ENCODE data around the gene IQCK. TPM values are rescaled to one million over a fixed set of nuclear protein-coding genes. Genes with fewer than 3 reads are reported as not detected.
"Not testable (repeated sequence)": the region's sequence is repeated elsewhere in the genome, so short reads cannot be mapped to it uniquely, and the experiment has no call there.

Gene IQCK, protein sequence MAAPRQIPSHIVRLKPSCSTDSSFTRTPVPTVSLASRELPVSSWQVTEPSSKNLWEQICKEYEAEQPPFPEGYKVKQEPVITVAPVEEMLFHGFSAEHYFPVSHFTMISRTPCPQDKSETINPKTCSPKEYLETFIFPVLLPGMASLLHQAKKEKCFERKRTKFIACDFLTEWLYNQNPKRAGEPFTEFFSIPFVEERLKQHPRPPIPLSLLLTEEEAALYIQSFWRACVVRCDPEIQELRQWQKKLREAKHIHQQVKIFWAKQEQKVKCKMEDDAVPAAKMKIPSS
- 0.89 and 1.0 TPM in 2 replicates for total RNA-seq

GRCh38 chr16:19717741-19718623 is at the start of gene IQCK, which contains the start of gene KNOP1:
TSS of gene IQCK (plus strand) at chr16:19718271. CDS start at chr16:19718307, 36 bp downstream.
TSS of gene KNOP1 (minus strand) at chr16:19718227. CDS start at chr16:19715035, 3,192 bp downstream.
- DNase-seq (ENCODE audit: low spot score): peak; percentile 85
- intact Hi-C loops (cut with micrococcal nuclease): loop anchor here (1.0 to 5.0 kb wide), 2 partner anchors 163 to 169 kb away; partner anchors contain the start of gene VPS35L
- Mint-ChIP-seq H3K4me3 (ENCODE audit: low read depth) (peak within 1 kb of the TSS; percentile 93), H3K36me3 (ENCODE audit: low read depth) (peaks cover 24% of the 10 kb centered on the region), H3K27me3 (ENCODE audit: low read depth) (no peaks in the 10 kb centered on the region), H3K9me3 (no peaks in the 10 kb centered on the region), H3K27ac (peak within 1 kb of the TSS; percentile 83), H3K4me1 (ENCODE audit: low read depth) (peaks cover 10% of the 10 kb centered on the region)

DNA sequence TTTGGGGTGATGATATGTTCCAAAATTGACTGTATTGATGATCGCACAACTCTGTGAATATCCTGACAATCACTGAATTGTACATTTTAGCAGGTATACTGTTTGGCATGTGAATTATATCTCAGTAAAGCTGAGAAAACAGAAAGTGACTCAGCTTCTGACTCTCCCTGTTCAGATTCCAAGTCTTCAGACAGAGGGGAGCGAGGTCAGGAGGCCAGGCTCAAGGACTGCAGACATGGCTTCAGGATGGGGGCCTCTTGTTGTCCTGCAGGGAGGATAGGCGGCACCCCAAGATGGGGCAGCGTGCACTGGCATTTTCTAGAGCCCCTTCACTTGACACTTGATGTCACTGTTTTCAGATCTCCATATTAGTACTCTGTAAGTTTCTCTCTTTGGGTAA is 45.7 kb upstream of the IQCK start:
- peaks cover 21% of the 10 kb centered on the region for H3K36me3 Mint-ChIP-seq (ENCODE audit: low read depth)
- H3K4me3 Mint-ChIP-seq (ENCODE audit: low read depth): no peak overlapping the region
- intact Hi-C loops (cut with micrococcal nuclease): no loop called here
- H3K27ac Mint-ChIP-seq: no peak overlapping the region
- H3K27me3 Mint-ChIP-seq (ENCODE audit: low read depth): no peaks in the 10 kb centered on the region
- no peaks in the 10 kb centered on the region for H3K9me3 Mint-ChIP-seq
- H3K4me1 Mint-ChIP-seq (ENCODE audit: low read depth): no peaks in the 10 kb centered on the region
- DNase-seq (ENCODE audit: low spot score): no peak

DNA sequence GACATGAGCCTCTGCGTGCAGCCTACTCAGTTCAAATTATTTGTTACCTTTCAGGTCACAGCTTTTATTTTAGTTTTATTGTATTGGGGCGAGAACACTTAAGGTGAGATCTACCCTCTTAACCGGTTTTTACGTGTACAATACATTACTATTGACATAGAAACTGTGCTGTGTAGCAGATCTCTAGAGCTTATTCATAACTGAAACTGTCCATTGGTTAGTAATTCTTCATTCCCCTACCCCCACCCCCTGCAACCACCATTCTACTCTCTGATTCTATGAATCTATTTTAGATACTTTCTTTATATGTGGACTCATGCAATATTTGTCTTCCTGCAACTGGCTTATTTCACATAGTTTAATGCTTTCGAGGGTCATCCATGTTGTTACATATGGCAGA is 43.6 kb upstream of the IQCK start:
- Mint-ChIP-seq H3K4me3 (ENCODE audit: low read depth) (no peak overlapping the region), H3K4me1 (ENCODE audit: low read depth) (no peaks in the 10 kb centered on the region), H3K27ac (no peak overlapping the region), H3K27me3 (ENCODE audit: low read depth) (no peaks in the 10 kb centered on the region), H3K36me3 (ENCODE audit: low read depth) (peaks cover 13% of the 10 kb centered on the region), H3K9me3 (no peaks in the 10 kb centered on the region)
- DNase-seq (ENCODE audit: low spot score): no peak
- intact Hi-C loops (cut with micrococcal nuclease): no loop called here

- Mint-ChIP-seq H3K36me3 (ENCODE audit: low read depth) (peaks cover 19% of the 10 kb centered on the region), H3K9me3 (no peaks in the 10 kb centered on the region), H3K4me3 (ENCODE audit: low read depth) (no peak overlapping the region), H3K27me3 (ENCODE audit: low read depth) (no peaks in the 10 kb centered on the region), H3K4me1 (ENCODE audit: low read depth) (no peaks in the 10 kb centered on the region), H3K27ac (no peak overlapping the region)
- intact Hi-C loops (cut with micrococcal nuclease): no loop called here
- no peak for DNase-seq (ENCODE audit: low spot score)
These were observed 40.7 kb upstream of the IQCK start for GRCh38 chr16:19677402-19677801.

- Mint-ChIP-seq H3K36me3 (ENCODE audit: low read depth) (peaks cover 33% of the 10 kb centered on the region), H3K9me3 (no peaks in the 10 kb centered on the region), H3K4me1 (ENCODE audit: low read depth) (no peaks in the 10 kb centered on the region), H3K4me3 (ENCODE audit: low read depth) (no peak overlapping the region), H3K27ac (no peak overlapping the region), H3K27me3 (ENCODE audit: low read depth) (no peaks in the 10 kb centered on the region)
- DNase-seq (ENCODE audit: low spot score): no peak
- intact Hi-C loops (cut with micrococcal nuclease): no loop called here
These were observed 39.3 kb upstream of the IQCK start for GRCh38 chr16:19678804-19679203.

GRCh38 chr16:19679281-19679680 is 38.8 kb upstream of the IQCK start:
- H3K36me3 Mint-ChIP-seq (ENCODE audit: low read depth): peaks cover 34% of the 10 kb centered on the region
- intact Hi-C loops (cut with micrococcal nuclease); DNase-seq (ENCODE audit: low spot score); H3K4me1 Mint-ChIP-seq (ENCODE audit: low read depth); H3K4me3 Mint-ChIP-seq (ENCODE audit: low read depth); H3K27ac Mint-ChIP-seq; H3K9me3 Mint-ChIP-seq; H3K27me3 Mint-ChIP-seq (ENCODE audit: low read depth): not testable (repeated sequence)

DNA sequence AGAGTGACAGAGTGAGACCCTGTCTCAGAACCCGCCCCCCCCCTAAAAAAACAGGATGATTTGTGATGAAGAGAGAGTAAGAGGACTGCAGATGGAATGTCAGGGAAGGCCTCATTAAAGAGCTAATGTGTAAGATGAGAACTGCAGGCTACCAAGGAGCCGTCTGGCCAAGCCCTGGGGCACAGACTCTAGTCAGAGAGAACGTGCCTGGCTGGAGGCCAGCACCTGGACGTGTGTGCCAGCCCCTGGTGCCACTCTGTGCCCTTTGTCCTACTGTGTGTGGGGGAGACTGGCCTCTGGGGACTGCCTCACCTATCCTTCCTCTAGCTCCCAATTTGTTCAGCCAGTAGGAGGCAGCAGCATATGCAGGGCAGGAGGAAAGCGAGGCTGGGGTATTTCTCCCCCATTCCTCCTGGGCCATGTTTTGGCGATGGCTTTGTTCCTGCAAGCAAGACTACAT is 37.2 kb upstream of the IQCK start:
- Mint-ChIP-seq H3K9me3 (peaks cover 6% of the 10 kb centered on the region), H3K27ac (no peak overlapping the region), H3K4me1 (ENCODE audit: low read depth) (no peaks in the 10 kb centered on the region), H3K27me3 (ENCODE audit: low read depth) (no peaks in the 10 kb centered on the region), H3K4me3 (ENCODE audit: low read depth) (no peak overlapping the region), H3K36me3 (ENCODE audit: low read depth) (peaks cover 43% of the 10 kb centered on the region)
- DNase-seq (ENCODE audit: low spot score): no peak
- intact Hi-C loops (cut with micrococcal nuclease): no loop called here

GRCh38 chr16:19681637-19682036 is 36.4 kb upstream of the IQCK start:
- H3K27me3 Mint-ChIP-seq (ENCODE audit: low read depth): no peaks in the 10 kb centered on the region
- DNase-seq (ENCODE audit: low spot score): no peak
- no peak overlapping the region for H3K4me3 Mint-ChIP-seq (ENCODE audit: low read depth)
- peaks cover 43% of the 10 kb centered on the region for H3K36me3 Mint-ChIP-seq (ENCODE audit: low read depth)
- H3K4me1 Mint-ChIP-seq (ENCODE audit: low read depth): no peaks in the 10 kb centered on the region
- H3K27ac Mint-ChIP-seq: no peak overlapping the region
- H3K9me3 Mint-ChIP-seq: peaks cover 6% of the 10 kb centered on the region
- intact Hi-C loops (cut with micrococcal nuclease): no loop called here

DNA sequence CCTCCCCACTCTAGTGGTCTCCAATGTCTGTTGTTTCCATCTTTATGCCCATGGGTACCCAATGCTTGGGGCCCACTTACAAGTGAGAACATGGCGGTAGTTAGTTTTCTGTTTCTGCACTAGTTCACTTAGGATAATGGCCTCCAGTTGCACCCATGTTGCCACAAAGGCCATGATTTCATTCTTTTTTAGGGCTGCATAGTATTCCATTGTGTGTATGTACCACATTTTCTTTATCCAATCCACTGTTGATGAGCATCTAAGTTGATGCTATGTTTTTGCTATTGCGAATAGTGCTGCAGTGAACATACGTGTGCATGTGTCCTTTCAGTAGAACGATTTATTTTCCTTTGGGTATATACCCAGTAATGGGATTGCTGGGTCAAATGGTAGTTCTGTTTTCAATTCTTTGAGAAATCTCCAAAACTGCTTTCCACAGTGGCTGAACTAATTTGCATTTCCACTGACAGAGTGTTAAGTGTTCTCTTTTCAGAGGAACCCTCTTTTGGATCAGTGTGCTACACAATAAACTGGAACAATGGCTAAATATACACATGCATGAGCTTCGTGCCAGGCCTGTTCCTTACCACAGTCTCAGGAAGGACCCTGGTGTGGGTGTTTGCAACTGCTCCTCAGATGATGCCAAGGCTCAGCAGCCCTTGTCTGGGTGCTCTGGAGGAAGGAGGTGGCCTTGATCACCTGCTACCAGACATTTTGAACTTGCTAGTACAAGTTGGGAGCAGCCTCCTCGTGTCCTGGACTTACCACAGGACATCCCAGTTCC is 34.4 kb upstream of the IQCK start:
- Mint-ChIP-seq H3K4me3 (ENCODE audit: low read depth) (no peak overlapping the region), H3K4me1 (ENCODE audit: low read depth) (peaks cover 3% of the 10 kb centered on the region), H3K36me3 (ENCODE audit: low read depth) (peaks cover 51% of the 10 kb centered on the region), H3K27ac (no peak overlapping the region), H3K9me3 (peaks cover 6% of the 10 kb centered on the region), H3K27me3 (ENCODE audit: low read depth) (no peaks in the 10 kb centered on the region)
- intact Hi-C loops (cut with micrococcal nuclease): no loop called here
- no peak for DNase-seq (ENCODE audit: low spot score)

GRCh38 chr16:19685176-19685575 is 32.9 kb upstream of the IQCK start:
- DNase-seq (ENCODE audit: low spot score): no peak
- H3K36me3 Mint-ChIP-seq (ENCODE audit: low read depth): peaks cover 51% of the 10 kb centered on the region
- H3K4me1 Mint-ChIP-seq (ENCODE audit: low read depth): peaks cover 11% of the 10 kb centered on the region

DNA sequence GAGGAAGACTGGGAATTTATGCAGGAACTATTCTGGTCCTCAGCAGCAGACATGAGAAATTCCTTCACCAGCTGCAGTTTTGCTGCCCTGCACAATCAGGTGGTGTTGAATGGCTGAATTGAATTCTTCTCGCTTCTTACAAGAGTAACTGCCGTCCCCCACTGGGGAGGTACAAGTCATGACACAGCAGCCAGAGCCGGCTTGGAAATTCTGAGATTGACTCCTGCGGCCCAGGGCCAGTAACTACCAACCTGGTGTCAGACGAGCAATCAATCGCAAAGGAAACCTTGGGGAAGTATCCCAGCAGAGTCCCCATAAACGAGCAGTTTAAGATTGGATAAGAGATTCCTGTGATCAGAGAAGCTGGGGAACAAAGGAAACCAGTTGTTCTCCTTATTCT is 30.8 kb upstream of the IQCK start:
- no peaks in the 10 kb centered on the region for H3K27me3 Mint-ChIP-seq (ENCODE audit: low read depth)
- no peak overlapping the region for H3K4me3 Mint-ChIP-seq (ENCODE audit: low read depth)
- intact Hi-C loops (cut with micrococcal nuclease): no loop called here
- H3K27ac Mint-ChIP-seq: no peak overlapping the region
- H3K4me1 Mint-ChIP-seq (ENCODE audit: low read depth): peaks cover 13% of the 10 kb centered on the region
- peaks cover 53% of the 10 kb centered on the region for H3K36me3 Mint-ChIP-seq (ENCODE audit: low read depth)
- no peak for DNase-seq (ENCODE audit: low spot score)
- H3K9me3 Mint-ChIP-seq: peaks cover 6% of the 10 kb centered on the region

More at GRCh38 chr16:19685176-19685575, 32.9 kb upstream of the IQCK start:
- H3K9me3 Mint-ChIP-seq: peaks cover 6% of the 10 kb centered on the region
- H3K27me3 Mint-ChIP-seq (ENCODE audit: low read depth): no peaks in the 10 kb centered on the region
- no peak overlapping the region for H3K27ac Mint-ChIP-seq
- intact Hi-C loops (cut with micrococcal nuclease): no loop called here
- H3K4me3 Mint-ChIP-seq (ENCODE audit: low read depth): no peak overlapping the region

DNA sequence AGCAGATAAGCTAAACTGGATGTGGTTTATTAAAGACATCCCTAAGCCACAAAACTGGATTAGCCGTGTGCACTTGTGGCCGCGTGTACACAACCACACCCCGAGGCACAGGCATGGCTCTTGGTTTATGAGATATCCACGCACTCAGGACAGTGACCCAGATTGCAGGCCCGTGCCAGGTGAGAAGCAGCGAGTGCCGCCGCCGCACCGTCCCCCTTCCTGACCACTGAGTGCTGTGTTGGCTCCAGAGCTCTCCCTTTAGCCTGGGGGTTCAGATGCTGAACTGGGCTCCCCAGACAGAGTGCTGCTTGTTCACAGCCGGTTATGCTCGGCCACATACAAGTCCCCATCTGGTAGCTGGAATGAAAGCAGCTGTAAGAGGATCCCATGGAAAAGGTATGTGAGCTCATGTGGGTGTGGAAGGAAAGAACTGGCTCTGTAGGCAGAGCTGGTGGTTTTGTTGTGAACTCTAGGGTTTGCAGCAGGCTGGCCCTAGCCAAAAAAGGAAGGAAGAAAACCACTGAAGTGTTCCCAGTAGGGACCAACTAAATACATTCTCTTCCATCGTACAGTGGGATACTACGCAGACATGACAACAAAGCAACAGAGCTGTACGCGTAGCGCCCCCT is 29.6 kb upstream of the IQCK start:
- Mint-ChIP-seq H3K4me3 (ENCODE audit: low read depth) (no peak overlapping the region), H3K36me3 (ENCODE audit: low read depth) (peaks cover 47% of the 10 kb centered on the region), H3K9me3 (peaks cover 6% of the 10 kb centered on the region), H3K27ac (no peak overlapping the region), H3K27me3 (ENCODE audit: low read depth) (no peaks in the 10 kb centered on the region), H3K4me1 (ENCODE audit: low read depth) (peaks cover 13% of the 10 kb centered on the region)
- intact Hi-C loops (cut with micrococcal nuclease): no loop called here
- DNase-seq (ENCODE audit: low spot score): no peak

Data from activated T-helper 2 cell treated with anti-CD3 and anti-CD28 coated beads, Interferon-gamma antibody, Interleukin-2, Interleukin-4, amounts not matched to agents 10 μg/mL and 5 μg/mL and 100 μg/mL, durations not matched to agents 14 hours and 24 hours and 36 hours (primary cell).